SHP77 treated with DMSO at 0.1 percent for 48 hours (cell line): Measurements from ENCODE around the gene CRACR2A.

Experiments used
- DNase-seq: peaks from one replicate; lab custom pipeline; 2025; lab: John Stamatoyannopoulos, UW

Gene CRACR2A, protein sequence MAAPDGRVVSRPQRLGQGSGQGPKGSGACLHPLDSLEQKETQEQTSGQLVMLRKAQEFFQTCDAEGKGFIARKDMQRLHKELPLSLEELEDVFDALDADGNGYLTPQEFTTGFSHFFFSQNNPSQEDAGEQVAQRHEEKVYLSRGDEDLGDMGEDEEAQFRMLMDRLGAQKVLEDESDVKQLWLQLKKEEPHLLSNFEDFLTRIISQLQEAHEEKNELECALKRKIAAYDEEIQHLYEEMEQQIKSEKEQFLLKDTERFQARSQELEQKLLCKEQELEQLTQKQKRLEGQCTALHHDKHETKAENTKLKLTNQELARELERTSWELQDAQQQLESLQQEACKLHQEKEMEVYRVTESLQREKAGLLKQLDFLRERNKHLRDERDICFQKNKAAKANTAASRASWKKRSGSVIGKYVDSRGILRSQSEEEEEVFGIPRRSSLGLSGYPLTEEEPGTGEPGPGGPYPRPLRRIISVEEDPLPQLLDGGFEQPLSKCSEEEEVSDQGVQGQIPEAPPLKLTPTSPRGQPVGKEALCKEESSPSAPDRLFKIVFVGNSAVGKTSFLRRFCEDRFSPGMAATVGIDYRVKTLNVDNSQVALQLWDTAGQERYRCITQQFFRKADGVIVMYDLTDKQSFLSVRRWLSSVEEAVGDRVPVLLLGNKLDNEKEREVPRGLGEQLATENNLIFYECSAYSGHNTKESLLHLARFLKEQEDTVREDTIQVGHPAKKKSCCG

DNA sequence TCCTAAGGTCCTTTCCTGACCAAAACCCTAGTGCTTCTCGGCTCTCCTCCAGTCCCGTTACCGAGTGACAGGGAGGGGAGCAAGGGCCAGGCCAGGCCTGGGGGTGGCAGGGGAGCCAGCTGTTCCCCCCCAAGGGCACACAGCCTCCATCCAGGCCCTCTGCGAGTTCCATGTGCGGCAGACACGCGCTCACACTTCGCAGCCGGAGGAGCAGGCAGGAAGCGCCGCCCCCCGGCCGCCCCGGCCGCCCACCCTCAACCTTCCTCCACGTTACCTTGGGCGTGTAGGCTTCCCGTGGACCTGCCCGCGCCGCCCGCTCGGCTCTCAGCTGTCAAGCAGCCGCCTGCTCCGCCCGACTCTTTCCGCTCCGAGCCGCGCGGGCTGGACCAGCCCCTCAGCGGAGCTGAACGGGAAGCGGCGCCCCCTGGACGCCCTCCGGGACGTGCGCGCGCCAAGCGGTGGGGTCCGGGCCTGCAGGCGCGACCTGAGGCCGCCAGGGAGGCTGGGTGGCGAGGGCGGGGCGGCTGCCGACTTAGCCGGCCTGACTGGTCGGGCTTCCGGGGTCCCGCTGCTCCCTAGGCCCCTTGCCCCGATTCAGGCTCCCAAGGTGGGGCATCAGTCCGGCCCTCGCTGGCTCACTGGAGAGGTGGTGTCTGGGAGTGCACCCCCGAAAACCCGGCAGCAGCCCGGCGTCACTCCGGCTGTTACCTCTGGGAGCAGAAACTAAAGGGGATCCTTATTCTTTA lies at the start of gene CRACR2A:
Gene CRACR2A, minus strand, starts transcription at position 369 of the 746 bp plus-strand sequence. CDS start 56,110 bp downstream, outside the sequence.
- DNase-seq = no peak

DNA sequence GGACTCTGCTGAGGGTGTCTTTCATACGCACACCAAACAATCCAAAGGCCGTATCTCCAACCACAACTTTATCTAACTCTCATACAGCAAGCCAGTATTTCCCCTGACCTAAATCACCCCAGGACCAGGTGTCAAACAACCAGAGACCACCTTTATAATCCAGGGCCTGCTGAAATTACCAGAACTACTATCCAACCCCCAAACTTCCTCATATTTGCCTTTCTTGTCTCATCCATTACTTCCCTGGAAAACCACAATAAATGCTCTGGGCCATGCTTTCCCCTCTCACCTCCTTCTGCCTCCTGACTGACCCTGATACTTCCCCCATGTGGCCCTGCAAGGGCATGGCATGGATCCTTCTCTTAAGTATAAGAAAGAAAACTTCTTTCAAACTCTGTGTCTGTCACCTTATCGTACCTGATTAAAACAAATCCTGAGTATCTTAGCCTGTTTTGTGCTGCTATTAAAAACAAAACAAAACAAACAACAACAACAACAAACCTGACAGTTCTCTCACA lies 44.7 kb upstream of the CRACR2A start:
- DNase-seq = no peak

DNA sequence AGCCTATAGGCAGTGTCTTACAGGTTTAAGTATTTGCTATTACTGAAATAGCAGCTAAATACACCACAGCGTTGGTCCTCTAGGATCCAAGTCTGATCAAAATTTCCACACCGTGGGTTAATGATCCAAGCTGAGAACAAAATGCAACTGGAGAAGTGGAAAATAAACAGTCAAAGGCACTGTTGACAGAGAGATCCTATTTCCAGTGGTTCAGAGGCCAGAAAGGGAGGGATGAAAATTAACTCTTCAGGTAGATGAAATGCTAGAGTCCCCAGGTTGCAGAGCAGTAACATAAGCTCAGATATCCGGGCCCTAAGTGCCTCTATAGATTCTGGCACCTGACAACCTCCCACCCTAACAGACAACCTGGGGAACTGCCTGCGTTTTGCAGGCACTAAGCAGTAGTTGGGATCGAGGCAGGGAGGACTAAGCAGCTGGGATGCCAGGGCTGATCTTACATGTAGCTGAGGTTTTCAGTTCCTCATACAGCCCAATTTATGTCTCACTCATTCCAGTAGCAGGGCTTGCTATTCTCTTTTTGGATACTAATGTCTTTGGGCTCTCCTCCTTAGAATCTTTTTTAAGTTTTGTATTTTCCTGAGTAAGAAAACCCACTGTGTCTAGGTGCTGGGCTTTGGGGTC lies 42.7 kb upstream of the CRACR2A start:
- peak; percentile 1 for DNase-seq

DNA sequence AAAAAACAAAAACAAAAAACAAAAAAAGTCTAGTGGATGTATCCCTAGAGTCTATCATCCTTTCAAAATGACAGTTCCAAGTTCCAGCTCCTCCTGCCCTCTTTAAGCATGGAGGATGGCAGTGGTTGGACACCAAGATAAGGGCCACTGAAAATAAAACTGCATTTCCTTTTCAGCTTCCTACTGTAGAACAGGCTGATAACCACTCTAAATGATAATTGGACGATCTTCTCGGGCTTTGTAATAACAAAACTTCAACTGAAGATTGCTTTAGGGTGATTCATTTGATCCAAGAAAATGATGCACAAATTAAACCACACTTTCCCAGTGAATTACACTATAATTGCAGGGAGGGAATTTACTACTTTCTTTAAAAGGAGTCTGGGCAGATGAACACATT lies 42.2 kb upstream of the CRACR2A start:
- DNase-seq = no peak

DNA sequence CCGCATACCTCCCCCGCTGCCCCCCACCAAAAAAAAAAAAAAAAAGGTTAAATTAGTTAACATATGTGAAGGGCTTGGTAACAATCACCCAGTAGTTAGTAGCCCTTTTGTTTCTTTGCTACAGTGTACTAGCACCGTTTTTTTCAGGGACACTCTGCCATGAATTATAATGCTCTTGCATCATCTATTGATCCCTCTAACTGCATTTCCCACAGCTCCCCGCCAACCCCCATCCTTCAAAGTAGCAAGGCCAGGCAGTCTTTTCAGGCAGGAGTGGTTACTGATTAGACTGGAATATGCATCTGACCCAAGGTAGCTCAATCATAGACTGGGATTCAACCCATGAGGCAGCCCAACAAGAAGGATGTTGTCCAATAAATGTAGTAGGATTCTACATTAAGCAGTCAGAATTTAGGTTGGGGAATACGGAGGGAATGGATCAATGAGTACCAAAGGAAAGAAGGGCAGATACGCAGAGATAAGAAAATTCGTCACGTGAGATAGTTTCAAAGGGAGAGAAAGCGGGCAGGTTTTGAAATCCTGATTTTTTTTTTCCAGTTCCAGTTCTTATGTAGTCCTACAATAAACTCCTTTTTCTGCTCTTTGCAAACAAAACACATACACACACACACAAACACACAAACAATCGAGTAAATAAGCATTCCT lies 39.8 kb upstream of the CRACR2A start:
- DNase-seq = no peak

DNA sequence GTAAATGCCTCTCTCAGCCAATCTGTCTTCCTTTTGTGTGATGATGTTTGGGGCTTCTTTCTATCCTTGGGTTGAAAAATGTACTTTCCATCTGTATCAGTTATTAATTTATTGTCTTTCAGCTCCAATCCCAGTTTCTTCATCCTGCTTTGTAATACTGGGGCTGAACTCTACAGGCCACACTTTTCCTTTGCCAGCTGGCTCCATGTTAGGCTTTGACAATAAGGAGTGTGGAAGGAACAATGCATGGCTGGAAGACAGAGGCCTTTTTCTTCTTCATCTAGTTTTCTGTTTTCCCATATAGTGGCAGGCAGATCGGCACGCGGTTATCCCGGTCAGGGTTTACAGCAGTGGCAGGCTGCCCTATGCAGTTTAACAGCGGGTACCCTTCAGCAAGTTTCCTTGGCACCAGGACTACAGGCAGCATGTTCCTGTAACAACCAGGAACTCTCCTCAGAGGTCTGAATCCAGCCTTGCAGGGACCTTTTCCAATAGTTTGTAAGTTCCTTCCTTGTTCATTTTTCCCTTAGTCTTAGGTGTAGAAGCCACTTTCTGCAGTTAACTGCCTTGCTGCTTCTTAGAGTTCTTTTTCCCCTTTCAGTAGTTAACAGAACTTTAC lies 38.5 kb upstream of the CRACR2A start:
- no peak for DNase-seq

DNA sequence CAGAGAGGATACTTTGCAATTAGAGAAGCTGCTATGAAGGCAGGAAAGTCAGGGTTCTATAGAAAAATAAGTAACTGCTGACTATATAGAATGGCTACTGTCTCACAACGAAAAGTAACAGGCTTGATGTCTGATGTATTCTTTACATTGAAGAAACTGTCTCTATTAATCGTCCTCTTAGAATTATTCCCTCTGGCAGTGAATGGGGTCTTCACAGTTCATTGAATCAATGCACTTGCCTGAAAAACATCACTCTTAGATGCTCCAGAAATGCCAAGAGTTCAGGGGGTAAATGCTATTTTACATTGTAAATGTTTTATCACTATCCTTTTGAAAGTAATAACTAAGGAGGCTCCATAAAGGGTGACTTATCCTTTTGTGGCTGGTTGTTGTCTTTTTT lies 37.7 kb upstream of the CRACR2A start:
- no peak for DNase-seq

DNA sequence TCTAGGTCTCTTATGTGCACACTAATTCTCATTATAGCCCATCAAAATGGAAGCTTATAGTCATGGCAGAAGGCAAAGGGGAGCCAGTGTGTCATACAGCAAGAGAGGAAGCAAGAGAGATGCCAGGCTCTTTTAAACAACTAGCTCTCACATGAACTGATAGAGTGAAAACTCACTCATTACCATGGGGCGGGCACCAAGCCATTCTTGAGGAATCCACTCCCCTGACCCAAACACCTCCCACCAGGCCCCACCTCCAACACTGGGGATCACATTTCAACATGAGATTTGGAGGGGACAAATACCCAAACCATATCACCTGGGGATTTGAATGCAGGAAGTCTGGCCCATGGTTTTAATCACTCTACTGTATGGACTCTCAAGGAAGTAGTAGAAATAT lies 36.9 kb upstream of the CRACR2A start:
- no peak for DNase-seq

DNA sequence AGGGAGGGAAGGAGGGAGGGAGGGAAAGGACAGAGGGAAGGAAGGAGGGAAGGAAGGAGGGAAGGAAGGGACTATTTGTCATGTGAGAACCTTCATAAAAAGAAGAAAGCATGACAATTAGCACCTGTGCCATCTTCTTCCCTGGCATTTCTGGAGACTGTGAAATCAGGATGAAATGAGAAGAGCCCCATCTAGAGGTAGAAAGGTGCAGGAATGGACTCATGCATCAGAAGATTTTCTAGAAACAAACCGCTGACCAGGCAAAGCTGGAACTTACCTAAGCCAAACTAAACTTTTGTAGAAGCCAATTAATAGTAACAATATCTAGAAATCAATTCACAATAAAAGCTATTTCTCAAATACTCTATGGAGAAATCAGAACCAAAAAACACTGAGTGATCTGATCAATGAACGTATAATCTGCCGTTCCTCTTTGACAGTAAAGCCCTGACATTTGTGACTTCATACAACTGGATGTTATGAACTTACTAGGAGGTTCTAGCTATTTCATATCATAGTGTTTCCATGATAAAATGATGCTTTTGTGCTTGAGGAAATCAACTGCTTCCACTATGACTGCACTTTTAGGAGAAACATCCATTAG lies 24.4 kb upstream of the CRACR2A start:
- DNase-seq = peak; percentile 8

DNA sequence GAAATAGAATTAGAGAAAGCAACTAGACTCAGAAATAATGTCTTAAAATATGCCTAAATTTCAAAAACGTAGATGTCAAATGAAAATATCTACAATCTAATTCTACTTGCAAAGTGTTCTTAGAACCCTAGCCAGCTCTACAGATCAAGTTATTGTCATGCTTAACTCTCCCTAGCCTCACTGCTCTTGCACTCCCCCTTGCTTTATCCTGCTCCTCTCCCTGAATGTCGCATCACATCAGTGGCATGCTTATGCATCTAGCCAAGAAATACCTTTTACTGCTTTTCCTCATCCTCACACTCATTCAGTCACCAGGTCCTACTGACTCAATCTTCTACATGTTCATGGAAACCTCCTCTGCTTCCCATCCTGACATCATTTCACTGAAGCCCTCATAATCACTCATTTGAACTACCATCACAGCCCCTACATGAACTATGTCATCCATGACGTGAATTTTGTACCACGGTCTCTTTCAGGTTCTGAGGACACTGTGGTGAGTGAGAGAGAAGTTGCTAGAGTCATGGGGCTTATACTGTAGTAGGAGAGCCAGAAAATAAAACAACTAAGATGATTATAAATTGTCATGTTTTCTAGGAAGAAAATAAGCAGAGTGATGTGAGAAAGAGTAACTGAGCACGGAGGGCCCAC lies 22.6 kb upstream of the CRACR2A start:
- DNase-seq = no peak

DNA sequence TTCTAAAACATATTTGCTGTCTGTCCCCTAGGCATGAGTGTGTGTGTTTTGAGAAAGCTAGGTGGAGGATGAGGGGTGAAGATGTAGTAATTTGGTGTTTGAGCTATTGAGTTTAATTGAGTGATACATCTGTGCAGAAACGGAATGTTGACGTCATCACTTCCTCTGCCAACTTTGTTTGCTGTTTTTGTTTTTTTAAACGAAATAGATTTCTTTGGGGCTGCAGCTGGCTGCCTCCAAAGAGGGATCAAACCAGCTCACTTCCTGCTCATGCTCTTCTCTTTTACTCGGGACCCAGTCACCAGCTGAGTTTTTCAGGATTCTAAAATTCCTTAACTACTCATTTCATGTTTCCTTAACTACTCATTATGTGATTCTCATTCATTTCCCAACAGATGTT lies 19.5 kb upstream of the CRACR2A start:
- DNase-seq = no peak

DNA sequence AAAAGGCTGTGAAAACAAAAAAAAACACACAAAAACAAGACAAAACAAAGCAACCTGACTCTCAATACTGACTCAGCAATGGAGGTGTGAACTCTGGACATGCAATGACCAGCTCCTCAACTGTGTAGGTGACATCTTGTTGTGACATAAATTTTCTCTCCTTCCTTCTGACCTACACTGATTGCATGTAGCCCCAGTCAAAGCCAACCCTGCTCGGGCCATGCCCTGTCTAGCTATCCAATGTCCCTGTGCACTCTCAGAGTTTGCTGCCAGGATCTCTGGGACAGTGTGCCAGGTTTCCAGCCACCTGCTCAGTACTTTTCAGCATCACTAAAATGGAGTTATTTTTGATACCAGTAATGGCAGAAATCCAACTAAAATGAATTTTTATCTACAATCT lies 18.9 kb upstream of the CRACR2A start:
- DNase-seq = no peak

DNA sequence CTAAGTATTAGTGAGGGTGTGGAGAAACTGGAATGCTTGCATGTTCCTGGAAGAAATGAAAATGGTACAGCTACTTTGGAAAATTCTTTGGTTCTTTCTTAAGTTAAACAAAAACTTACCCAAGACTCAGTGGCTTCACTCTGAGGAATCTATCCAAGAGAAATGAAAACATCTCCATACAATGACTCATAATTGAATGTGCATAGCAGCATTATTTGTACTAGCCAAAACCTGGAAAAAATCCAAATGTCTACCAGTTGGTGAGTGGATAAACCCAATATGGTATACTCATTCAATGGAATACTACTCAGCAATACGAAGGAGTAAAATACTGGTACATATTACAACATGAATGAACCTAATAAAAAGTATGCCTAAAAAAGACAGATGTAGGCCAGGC lies 18.0 kb upstream of the CRACR2A start:
- no peak for DNase-seq

DNA sequence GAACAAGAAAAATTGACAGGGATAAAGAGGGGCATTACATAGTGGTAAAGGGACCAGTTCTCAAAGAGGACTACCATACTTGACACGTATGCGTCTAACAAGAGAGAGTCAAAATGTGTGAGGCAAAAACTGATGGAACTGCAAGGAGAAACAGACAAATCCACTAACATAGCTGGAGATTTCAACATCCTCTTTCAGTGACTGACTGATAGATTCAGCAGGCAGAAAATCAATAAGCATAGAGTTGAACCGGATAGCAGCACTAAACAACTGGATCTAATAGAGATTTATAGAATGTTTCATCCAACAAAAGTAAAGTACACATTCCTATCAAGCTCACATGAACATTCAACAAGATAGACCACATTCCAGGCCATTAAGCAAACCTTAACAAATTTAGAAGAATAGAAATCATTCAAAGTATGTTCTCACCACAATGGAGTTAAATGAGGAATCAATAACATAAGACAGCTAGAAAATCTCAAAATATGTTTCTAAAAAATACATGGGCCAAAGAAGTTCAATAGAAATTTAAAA lies 16.1 kb upstream of the CRACR2A start:
- no peak for DNase-seq

DNA sequence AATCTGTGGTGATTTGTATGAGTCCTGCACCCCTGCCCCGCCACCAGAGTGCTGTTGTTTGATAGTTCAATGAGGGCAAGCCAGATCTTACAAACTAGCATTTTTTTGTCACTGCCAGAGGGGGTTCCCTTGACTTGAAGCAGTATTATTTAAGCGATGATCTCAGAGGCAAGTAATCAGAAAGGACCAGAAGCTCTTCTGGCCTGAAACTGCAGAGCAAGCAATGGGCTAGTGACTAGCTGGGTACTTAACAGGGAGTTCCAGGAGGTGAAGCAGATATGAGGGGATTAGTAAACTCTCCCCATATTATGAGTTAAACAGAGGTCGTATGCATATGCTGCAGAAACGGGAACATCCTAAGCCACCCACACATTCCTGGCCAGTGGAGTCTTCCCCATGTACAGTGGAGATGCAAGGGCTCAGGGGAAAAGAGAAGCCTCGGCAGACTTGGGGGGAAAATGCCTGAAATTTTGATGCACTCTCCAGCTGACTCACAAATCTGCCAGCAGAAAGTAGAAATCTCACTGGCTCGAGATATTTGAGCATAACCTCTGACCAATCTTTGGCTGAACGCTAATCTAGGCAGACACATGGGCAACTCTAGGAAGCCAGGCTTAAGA lies 8.3 kb upstream of the CRACR2A start:
- no peak for DNase-seq

DNA sequence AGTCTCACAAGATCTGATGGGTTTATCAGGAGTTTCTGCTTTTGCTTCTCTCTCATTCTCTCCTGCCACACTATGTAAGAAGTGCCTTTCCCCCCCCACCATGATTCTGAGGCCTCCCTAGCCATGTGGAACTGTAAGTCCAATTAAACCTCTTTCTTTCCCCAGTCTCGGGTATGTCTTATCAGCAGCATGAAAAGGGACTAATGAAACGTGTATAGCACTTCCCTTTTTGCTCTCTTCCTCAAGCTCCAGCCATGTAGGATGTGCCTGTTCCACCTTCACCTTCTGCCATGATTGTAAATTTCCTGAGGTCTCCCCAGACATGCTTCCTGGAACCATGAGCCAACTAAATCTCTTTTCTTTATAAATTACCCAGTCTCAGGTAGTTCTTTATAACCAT lies 7.0 kb upstream of the CRACR2A start:
- no peak for DNase-seq

DNA sequence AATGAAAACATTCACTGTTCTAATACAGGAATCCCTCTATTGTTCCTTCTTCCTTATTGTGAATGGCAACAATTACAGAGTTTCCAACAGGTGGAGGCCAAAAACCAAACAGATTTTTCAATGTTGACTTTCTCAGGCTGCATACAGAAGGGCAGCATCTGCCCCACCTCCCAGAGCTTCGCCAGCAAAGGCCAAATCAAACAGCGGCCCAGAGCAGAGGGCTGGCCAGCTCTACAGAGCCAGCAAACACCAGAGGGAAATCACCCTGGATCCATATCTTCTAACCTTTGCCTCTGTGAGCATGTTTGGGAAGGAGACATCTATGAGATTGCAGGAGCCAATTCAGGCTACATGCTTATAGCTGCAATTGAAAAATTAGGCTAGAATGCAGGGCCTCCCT lies 4.4 kb upstream of the CRACR2A start:
- no peak for DNase-seq

DNA sequence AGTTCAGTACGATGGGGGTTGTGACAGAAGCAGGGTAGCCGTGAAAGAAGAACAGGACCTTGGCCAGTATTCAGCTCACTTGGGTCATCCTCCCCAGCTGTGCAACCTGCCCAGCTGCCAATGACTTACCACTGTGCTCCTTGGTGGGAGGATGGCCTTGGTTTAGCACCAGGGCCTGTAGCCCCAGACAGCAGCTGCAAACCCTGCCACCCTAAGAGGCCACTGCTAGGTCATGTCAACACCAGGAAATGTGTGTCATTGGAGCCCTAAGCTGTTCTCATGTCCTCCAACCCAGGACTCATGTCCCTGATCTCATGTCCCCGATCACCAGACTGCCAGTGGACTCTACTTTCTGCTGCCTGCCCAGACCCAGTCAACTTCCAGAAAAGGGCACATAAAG lies 3.0 kb upstream of the CRACR2A start:
- DNase-seq = no peak

DNA sequence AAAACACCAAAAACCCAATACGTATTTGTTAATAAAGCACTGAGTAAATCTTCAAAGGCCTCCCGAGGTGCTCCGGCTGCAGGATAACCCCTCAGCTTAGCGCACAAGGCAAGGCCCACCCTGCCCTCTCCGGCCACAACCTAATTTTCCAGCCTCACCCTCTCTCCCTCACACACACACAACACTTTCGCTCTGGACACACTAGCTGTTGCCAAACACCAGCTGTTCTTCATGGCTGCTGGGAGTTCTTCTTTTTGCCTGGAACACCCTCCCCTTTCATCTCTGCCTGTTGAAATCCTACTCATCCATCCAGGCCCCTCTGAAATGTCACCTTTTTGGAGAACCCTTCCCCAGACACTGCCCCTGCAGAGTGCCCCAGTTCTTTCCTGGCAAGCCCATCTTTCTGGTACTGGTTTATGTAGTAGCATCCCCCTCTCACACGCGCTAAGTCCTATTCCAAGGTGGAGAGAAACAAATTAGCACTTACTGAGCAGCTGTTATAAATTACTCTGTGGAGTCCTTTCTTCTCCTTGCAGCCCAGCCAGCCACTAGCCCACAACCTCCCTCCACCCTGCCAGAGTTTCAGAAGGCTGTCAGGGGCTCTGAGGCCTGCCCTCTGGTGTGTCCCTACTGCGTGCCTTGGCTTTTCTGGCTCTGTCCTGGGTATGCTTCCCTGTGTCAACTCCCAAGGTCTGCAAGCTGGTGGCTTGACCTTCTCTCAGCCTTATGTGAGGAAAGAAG lies 805 bp upstream of the CRACR2A start:
- DNase-seq = no peak
